ENCODE data around the gene ZNF33B. TPM values are rescaled to one million over a fixed set of nuclear protein-coding genes. Genes with fewer than 3 reads are reported as not detected.

The ZNF33B gene
- total RNA-seq, 1 experiment from 2014 or later = 39.6 TPM

- no peak for TF ChIP-seq CTCF (conservative IDR thresholded peaks at IDR 0.05)
- Histone ChIP-seq H2BK5ac (ENCODE audit: insufficient read length, low read length) (no peak overlapping the region), H3K9me3 (ENCODE audit: control insufficient read depth, low read depth, low read length) (no peaks in the 10 kb centered on the region), H4K20me1 (ENCODE audit: control insufficient read depth, insufficient read depth, insufficient read length) (no peaks in the 10 kb centered on the region), H3K79me2 (ENCODE audit: insufficient read depth, low read length) (no peaks in the 10 kb centered on the region; the same call in 1 of the 2 replicates), H4K91ac (ENCODE audit: insufficient read length, low read depth, low read length) (no peak overlapping the region), H4K5ac (ENCODE audit: insufficient read length, low read depth, low read length) (no peak overlapping the region), H3K79me1 (ENCODE audit: insufficient read depth, low read depth, low read length, poor library complexity, severe bottlenecking) (no peaks in the 10 kb centered on the region), H3K27me3 (ENCODE audit: insufficient read depth, low read length) (no peaks in the 10 kb centered on the region), H3K4me1 (ENCODE audit: insufficient read depth, low read length) (no peaks in the 10 kb centered on the region), H3K23me2 (ENCODE audit: insufficient read length, low read depth, low read length, poor library complexity, severe bottlenecking) (peaks cover 5% of the 10 kb centered on the region), H2AFZ (ENCODE audit: low read length) (no peak overlapping the region), H3K14ac (ENCODE audit: insufficient read depth, low read length) (no peak overlapping the region), H3K56ac (ENCODE audit: insufficient read length, low read depth, low read length) (no peak overlapping the region), H2BK12ac (ENCODE audit: insufficient read length, low read depth, low read length) (no peak overlapping the region), H2BK120ac (ENCODE audit: low read depth, low read length, poor library complexity, severe bottlenecking) (no peak overlapping the region), H3K4me2 (ENCODE audit: insufficient read depth, insufficient read length, low read length) (no peak overlapping the region), H2BK20ac (ENCODE audit: low read depth, low read length, poor library complexity, severe bottlenecking) (no peak overlapping the region), H3T11ph (ENCODE audit: low read length) (no peak overlapping the region), H3K27ac (ENCODE audit: insufficient read length, low read depth, low read length) (no peak overlapping the region), H4K8ac (replicated peaks; ENCODE audit: insufficient read length, low read depth, low read length) (no peak overlapping the region), H2BK15ac (ENCODE audit: low read depth, low read length) (no peak overlapping the region), H3K18ac (ENCODE audit: insufficient read length, low read depth, low read length) (no peak overlapping the region), H3K9ac (ENCODE audit: extremely low read depth, insufficient read length, low read length) (no peak overlapping the region), H3K23ac (ENCODE audit: insufficient read length, low read depth, low read length) (no peak overlapping the region), H3K4ac (ENCODE audit: low read depth, low read length) (no peak overlapping the region), H2AK5ac (ENCODE audit: insufficient read length, low read length) (no peak overlapping the region)
- H3K36me3 Mint-ChIP-seq (ENCODE audit: insufficient read depth in 1 of 3, low read depth in 3 of 3) = peaks cover 28 to 52% (median 41%) of the 10 kb centered on the region in 3 experiments; a peak in 6 of 7 replicates
- DNase-seq = no peak
- peaks cover 10 to 15% of the 10 kb centered on the region in 2 experiments for H3K4me1 Mint-ChIP-seq
- H3K9me3 Mint-ChIP-seq = no peaks in the 10 kb centered on the region
- H3K27me3 Mint-ChIP-seq (ENCODE audit: low read depth) = no peaks in the 10 kb centered on the region
- WGBS (ENCODE audit: extremely low coverage, insufficient read length, low lambda C conversion rate) = no CpG with 5 or more reads among the region's 4 CpGs
- H3K4me3 Mint-ChIP-seq = no peak overlapping the region
- H3K27ac Mint-ChIP-seq = no peak overlapping the region
Measured at GRCh38 chr10:42635098-42635497, 3.3 kb downstream of the ZNF33B start.

All from H9 (cell line).